ENCODE results near the gene KIF3B. TPM values are rescaled to one million over a fixed set of nuclear protein-coding genes. Genes with fewer than 3 reads are reported as not detected.

KIF3B gene
- total and polyA plus RNA-seq, 2 of the 13 experiments (the other 11 are each of a cell fraction or from before 2014, with no cell fraction given) = 23.6 to 28.8 TPM

DNA sequence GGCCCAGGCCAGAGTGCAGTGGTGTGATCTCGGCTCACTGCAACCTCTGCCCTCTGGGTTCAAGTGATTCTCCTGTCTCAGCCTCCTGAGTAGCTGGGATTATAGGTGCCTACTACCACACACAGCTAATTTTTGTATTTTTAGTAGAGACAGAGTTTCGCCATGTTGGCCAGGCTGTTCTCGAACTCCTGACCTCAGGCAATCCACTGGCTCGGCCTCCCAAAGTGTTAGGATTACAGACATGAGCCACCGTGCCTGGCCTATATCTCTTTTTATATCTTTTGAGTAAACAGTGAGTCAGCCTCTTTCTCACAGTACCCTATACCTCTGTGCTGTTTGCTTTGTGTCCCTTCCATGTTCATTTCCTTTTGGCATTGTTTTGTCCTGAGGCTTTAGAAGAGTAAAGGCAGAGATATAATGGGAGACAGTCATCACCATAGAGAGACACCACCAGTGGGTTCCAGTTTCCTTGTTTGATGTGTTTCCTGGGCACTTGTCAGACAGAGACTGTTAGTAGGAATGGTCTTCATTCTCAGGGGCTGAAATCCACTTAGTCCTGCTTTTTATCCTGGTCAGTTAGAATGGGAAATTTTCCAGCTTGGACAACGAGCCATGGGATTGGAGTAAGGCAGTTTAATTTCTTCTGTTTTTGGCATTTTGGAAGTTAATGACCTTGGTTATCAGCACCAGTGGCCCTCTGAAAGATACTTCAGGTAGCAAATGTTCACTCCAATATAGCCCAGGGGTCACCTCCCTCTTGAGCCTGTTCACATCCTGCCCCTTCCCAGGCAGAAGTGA lies 48.5 kb downstream of the KIF3B start (continued):
- TF ChIP-seq, protein P1, sequence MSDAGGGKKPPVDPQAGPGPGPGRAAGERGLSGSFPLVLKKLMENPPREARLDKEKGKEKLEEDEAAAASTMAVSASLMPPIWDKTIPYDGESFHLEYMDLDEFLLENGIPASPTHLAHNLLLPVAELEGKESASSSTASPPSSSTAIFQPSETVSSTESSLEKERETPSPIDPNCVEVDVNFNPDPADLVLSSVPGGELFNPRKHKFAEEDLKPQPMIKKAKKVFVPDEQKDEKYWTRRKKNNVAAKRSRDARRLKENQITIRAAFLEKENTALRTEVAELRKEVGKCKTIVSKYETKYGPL (CRISPR knock-in tag; IDR thresholded peaks at IDR 0.05) = no peak
- TF ChIP-seq SAP130 (CRISPR knock-in tag; IDR thresholded peaks at IDR 0.05; ENCODE audit: low read depth) (peak; percentile 92), ZNF432 (CRISPR knock-in tag; IDR thresholded peaks at IDR 0.05; ENCODE audit: borderline replicate concordance) (no peak), TBP (CRISPR knock-in tag; IDR thresholded peaks at IDR 0.05) (no peak), CENPX (CRISPR knock-in tag; IDR thresholded peaks at IDR 0.05) (no peak), RFX1 (IDR thresholded peaks at IDR 0.05) (no peak), NR2F2 (IDR thresholded peaks at IDR 0.05; ENCODE audit: borderline replicate concordance, low read depth) (peak; percentile 11; the same call in 1 of the 2 replicates), FOXM1 (CRISPR knock-in tag; IDR thresholded peaks at IDR 0.05) (no peak), ZFP90 (CRISPR knock-in tag; IDR thresholded peaks at IDR 0.05; ENCODE audit: borderline replicate concordance) (no peak; the same call in 1 of the 2 replicates), MYC (CRISPR knock-in tag; IDR thresholded peaks at IDR 0.05; ENCODE audit: borderline replicate concordance) (no peak), ZNF34 (CRISPR knock-in tag; IDR thresholded peaks at IDR 0.05; ENCODE audit: borderline replicate concordance) (peak; percentile 89; the same call in 1 of the 2 replicates), PRPF4 (IDR thresholded peaks at IDR 0.05; ENCODE audit: low read depth, low read length, poor library complexity, severe bottlenecking) (no peak), ZNF253 (CRISPR knock-in tag; IDR thresholded peaks at IDR 0.05; ENCODE audit: borderline replicate concordance) (no peak), ZNF7 (CRISPR knock-in tag; IDR thresholded peaks at IDR 0.05) (no peak), ZNF724P (CRISPR knock-in tag; IDR thresholded peaks at IDR 0.05; ENCODE audit: borderline replicate concordance) (no peak), SNAPC2 (CRISPR knock-in tag; IDR thresholded peaks at IDR 0.05) (peak; percentile 36; the same call in 1 of the 2 replicates), DNMT3B (CRISPR knock-in tag; conservative IDR thresholded peaks at IDR 0.05) (no peak)
- TF ChIP-seq, protein P2, sequence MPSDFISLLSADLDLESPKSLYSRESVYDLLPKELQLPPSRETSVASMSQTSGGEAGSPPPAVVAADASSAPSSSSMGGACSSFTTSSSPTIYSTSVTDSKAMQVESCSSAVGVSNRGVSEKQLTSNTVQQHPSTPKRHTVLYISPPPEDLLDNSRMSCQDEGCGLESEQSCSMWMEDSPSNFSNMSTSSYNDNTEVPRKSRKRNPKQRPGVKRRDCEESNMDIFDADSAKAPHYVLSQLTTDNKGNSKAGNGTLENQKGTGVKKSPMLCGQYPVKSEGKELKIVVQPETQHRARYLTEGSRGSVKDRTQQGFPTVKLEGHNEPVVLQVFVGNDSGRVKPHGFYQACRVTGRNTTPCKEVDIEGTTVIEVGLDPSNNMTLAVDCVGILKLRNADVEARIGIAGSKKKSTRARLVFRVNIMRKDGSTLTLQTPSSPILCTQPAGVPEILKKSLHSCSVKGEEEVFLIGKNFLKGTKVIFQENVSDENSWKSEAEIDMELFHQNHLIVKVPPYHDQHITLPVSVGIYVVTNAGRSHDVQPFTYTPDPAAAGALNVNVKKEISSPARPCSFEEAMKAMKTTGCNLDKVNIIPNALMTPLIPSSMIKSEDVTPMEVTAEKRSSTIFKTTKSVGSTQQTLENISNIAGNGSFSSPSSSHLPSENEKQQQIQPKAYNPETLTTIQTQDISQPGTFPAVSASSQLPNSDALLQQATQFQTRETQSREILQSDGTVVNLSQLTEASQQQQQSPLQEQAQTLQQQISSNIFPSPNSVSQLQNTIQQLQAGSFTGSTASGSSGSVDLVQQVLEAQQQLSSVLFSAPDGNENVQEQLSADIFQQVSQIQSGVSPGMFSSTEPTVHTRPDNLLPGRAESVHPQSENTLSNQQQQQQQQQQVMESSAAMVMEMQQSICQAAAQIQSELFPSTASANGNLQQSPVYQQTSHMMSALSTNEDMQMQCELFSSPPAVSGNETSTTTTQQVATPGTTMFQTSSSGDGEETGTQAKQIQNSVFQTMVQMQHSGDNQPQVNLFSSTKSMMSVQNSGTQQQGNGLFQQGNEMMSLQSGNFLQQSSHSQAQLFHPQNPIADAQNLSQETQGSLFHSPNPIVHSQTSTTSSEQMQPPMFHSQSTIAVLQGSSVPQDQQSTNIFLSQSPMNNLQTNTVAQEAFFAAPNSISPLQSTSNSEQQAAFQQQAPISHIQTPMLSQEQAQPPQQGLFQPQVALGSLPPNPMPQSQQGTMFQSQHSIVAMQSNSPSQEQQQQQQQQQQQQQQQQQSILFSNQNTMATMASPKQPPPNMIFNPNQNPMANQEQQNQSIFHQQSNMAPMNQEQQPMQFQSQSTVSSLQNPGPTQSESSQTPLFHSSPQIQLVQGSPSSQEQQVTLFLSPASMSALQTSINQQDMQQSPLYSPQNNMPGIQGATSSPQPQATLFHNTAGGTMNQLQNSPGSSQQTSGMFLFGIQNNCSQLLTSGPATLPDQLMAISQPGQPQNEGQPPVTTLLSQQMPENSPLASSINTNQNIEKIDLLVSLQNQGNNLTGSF (CRISPR knock-in tag; IDR thresholded peaks at IDR 0.05) = no peak
- TF ChIP-seq, protein P3, sequence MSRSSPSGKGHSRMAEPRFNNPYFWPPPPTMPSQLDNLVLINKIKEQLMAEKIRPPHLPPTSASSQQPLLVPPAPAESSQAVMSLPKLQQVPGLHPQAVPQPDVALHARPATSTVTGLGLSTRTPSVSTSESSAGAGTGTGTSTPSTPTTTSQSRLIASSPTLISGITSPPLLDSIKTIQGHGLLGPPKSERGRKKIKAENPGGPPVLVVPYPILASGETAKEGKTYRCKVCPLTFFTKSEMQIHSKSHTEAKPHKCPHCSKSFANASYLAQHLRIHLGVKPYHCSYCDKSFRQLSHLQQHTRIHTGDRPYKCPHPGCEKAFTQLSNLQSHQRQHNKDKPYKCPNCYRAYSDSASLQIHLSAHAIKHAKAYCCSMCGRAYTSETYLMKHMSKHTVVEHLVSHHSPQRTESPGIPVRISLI (CRISPR knock-in tag; IDR thresholded peaks at IDR 0.05; ENCODE audit: borderline replicate concordance) = peak; percentile 42; the same call in 1 of the 2 replicates
- TF ChIP-seq, protein P4, sequence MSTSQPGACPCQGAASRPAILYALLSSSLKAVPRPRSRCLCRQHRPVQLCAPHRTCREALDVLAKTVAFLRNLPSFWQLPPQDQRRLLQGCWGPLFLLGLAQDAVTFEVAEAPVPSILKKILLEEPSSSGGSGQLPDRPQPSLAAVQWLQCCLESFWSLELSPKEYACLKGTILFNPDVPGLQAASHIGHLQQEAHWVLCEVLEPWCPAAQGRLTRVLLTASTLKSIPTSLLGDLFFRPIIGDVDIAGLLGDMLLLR (CRISPR knock-in tag; IDR thresholded peaks at IDR 0.05) = no peak
- TF ChIP-seq, protein P5, sequence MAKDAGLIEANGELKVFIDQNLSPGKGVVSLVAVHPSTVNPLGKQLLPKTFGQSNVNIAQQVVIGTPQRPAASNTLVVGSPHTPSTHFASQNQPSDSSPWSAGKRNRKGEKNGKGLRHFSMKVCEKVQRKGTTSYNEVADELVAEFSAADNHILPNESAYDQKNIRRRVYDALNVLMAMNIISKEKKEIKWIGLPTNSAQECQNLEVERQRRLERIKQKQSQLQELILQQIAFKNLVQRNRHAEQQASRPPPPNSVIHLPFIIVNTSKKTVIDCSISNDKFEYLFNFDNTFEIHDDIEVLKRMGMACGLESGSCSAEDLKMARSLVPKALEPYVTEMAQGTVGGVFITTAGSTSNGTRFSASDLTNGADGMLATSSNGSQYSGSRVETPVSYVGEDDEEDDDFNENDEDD (CRISPR knock-in tag; IDR thresholded peaks at IDR 0.05; ENCODE audit: borderline replicate concordance) = no peak
